ENCODE data around the gene ZNF263.
A peak's percentile ranks its signal among the peaks of the same experiment; 100 is the strongest.

ZNF263 gene

DNA sequence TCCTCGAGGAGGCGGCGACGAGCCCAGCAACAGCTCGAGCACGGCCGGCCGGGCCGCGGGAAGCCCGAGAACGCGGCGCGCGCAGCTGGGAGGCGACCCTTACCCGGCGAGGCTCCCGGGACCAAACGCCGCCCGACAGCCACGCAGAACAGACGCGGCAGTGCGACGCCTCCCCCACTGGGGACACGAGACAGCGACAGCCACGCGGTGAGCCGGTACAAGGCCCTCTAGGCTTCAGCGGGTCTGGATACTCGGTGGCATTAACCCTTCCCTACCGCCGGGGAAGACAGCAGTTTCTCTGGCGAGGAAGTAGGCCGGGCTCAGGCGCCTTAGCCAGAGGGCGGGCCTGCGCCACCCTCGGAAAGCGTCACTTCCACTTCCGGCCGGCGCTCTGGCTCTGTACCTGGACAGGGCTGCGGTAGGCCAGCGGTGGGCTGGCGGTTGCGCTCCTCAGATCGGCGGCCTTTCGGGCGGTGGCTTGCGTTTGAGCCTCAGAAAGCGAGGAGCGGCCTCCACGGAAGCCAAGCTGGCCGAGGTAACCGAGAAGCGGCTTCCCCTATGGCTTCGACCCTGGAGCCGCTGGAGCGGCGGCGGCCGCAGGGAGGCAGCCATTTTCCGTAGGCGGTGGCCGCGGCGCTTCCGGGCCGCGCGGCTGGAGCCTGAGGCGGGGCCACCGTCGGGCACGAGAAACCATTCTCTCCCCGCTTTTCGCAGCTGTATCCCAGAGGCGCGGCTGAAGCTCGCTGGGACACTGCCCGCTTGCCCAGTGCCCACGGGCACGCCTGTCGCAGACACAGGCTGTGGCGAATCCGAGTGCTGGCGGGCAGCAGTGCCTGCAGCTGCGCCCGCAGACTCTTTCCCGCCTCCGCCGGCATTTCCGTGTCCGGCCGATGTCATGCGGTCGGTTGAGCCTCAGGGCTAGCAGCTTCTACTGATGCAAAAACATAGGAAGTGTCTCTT is 22.1 kb downstream of the ZNF263 start, which contains the start of the genes TIGD7 and ZNF75A:
TIGD7 (minus strand) TSS at position 322 of the 960 bp plus-strand sequence. CDS start 4,816 bp downstream, outside the sequence.
ZNF75A (plus strand) TSS at position 389 of the 960 bp plus-strand sequence. CDS start 2,932 bp downstream, outside the sequence.
- Histone ChIP-seq H3K4me3 (ENCODE audit: low read length) (peak within 1 kb of the TSS; percentile 75), H3K27me3 (ENCODE audit: control insufficient read depth, insufficient read depth, low read length) (no peaks in the 10 kb centered on the region), H3K9me3 (ENCODE audit: control insufficient read depth, low read length) (peaks cover 54% of the 10 kb centered on the region), H3K36me3 (ENCODE audit: control insufficient read depth, insufficient read depth, low read length) (peaks cover 7% of the 10 kb centered on the region), H3K9ac (ENCODE audit: low read length) (peak within 1 kb of the TSS; percentile 78), H3K4me1 (ENCODE audit: control insufficient read depth, insufficient read depth, low read length) (peaks cover 6% of the 10 kb centered on the region)

DNA sequence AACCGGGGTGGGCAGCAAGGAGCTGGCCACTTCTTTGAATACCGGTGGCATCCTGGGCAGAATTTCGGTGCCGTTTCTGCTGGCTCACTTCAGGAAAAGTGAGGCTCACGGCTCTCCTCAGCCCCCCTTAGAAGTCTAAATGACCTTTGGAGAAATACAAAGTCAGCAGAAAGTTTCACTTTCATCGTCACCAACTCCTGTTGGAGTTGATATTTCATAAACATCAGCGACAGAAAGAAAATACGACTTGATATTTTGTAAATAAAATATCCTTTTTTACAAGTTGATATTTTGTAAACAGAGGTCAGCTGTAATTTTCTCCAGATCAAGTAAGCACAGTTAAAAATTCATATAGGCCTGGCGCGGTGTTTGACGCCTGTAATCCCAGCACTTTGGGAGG is 22.8 kb downstream of the ZNF263 start:
- H3K4me1 ChIP-seq (ENCODE audit: control insufficient read depth, insufficient read depth, low read length), result peaks cover 6% of the 10 kb centered on the region
- H3K9ac ChIP-seq (ENCODE audit: low read length), result peak overlapping the region; percentile 78
- no peaks in the 10 kb centered on the region for H3K27me3 ChIP-seq (ENCODE audit: control insufficient read depth, insufficient read depth, low read length)
- peaks cover 54% of the 10 kb centered on the region for H3K9me3 ChIP-seq (ENCODE audit: control insufficient read depth, low read length)
- peaks cover 7% of the 10 kb centered on the region for H3K36me3 ChIP-seq (ENCODE audit: control insufficient read depth, insufficient read depth, low read length)
- H3K4me3 ChIP-seq (ENCODE audit: low read length), result peak overlapping the region; percentile 75

DNA sequence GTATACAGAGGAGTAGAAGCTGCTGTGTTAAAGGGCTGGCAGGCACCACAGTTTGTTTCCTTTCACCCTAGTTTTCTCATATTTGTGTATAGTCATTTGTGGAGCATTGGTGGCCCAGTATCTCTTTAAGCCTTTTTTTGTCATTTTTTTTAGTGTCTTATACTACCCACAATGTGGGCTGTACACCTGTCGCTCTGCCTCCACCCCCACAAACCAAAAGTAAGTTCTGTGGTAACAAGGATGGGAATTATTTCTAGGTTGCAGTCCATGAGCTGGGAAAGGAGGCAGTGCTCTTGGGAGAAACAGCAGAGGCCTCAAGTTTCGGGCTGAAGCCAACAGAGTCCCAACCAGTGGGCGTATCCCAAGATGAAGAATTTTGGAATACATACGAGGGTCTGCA is 28.2 kb downstream of the ZNF263 start:
- H3K4me3 ChIP-seq (ENCODE audit: low read length), result no peak overlapping the region
- H3K9me3 ChIP-seq (ENCODE audit: control insufficient read depth, low read length), result peaks cover 36% of the 10 kb centered on the region
- H3K9ac ChIP-seq (ENCODE audit: low read length), result no peak overlapping the region
- peaks cover 12% of the 10 kb centered on the region for H3K36me3 ChIP-seq (ENCODE audit: control insufficient read depth, insufficient read depth, low read length)
- no peaks in the 10 kb centered on the region for H3K4me1 ChIP-seq (ENCODE audit: control insufficient read depth, insufficient read depth, low read length)
- H3K27me3 ChIP-seq (ENCODE audit: control insufficient read depth, insufficient read depth, low read length), result no peaks in the 10 kb centered on the region

- Histone ChIP-seq H3K27me3 (ENCODE audit: control insufficient read depth, insufficient read depth, low read length) (no peaks in the 10 kb centered on the region), H3K4me3 (ENCODE audit: low read length) (no peak overlapping the region), H3K4me1 (ENCODE audit: control insufficient read depth, insufficient read depth, low read length) (no peaks in the 10 kb centered on the region), H3K9ac (ENCODE audit: low read length) (no peak overlapping the region), H3K9me3 (ENCODE audit: control insufficient read depth, low read length) (peaks cover 30% of the 10 kb centered on the region), H3K36me3 (ENCODE audit: control insufficient read depth, insufficient read depth, low read length) (peaks cover 7% of the 10 kb centered on the region)
Observed at GRCh38 chr16:3317315-3317999, 34.2 kb downstream of the ZNF263 start.

DNA sequence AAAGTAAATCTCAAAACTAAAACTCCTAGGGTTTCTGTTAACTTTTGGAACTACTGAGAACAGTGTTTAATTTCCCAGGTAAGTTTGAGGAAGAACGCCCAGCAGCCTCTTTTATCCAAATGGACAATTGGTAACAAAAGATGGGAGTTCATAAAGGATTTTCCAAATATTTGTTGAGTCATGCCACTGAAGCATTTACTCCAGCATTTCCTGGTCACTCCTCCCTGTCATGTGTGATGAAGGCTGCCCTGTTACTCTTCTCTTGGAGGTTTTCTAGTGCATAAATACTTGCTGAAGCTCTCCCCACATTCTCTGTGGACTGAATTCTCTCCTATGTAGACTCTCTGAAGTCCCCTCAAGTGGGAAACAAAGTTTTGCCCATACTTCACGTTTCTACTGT is 38.5 kb downstream of the ZNF263 start:
- Histone ChIP-seq H3K4me1 (ENCODE audit: control insufficient read depth, insufficient read depth, low read length) (no peaks in the 10 kb centered on the region), H3K9me3 (ENCODE audit: control insufficient read depth, low read length) (peaks cover 22% of the 10 kb centered on the region), H3K4me3 (ENCODE audit: low read length) (no peak overlapping the region), H3K36me3 (ENCODE audit: control insufficient read depth, insufficient read depth, low read length) (no peaks in the 10 kb centered on the region), H3K9ac (ENCODE audit: low read length) (no peak overlapping the region), H3K27me3 (ENCODE audit: control insufficient read depth, insufficient read depth, low read length) (no peaks in the 10 kb centered on the region)

DNA sequence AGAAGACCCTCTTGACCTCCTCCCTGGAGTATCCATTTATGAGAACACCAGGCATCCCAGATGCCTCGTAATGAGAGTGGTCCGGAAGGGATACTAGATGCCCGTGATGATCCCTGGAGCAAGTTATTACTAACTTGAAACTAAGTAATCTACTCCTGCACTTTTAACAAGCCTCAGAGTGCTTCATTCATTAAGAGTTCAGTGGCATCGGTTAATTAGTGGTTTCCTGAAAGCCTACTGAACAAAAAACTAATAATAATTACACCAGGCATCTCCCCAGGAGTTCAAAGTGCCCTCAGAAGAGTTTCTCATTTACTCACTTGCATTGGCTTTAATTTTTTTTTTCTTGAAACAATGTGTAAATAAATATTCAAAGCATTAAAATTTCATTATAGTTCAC is 44.2 kb downstream of the ZNF263 start:
- H3K4me3 ChIP-seq (ENCODE audit: low read length), result no peak overlapping the region
- H3K9me3 ChIP-seq (ENCODE audit: control insufficient read depth, low read length), result no peaks in the 10 kb centered on the region
- no peak overlapping the region for H3K9ac ChIP-seq (ENCODE audit: low read length)

GRCh38 chr16:3328104-3328503 is 44.8 kb downstream of the ZNF263 start:
- Histone ChIP-seq H3K4me3 (ENCODE audit: low read length) (no peak overlapping the region), H3K9me3 (ENCODE audit: control insufficient read depth, low read length) (no peaks in the 10 kb centered on the region)

More for the DNA sequence above, 44.2 kb downstream of the ZNF263 start:
- no peaks in the 10 kb centered on the region for H3K36me3 ChIP-seq (ENCODE audit: control insufficient read depth, insufficient read depth, low read length)
- peaks cover 4% of the 10 kb centered on the region for H3K4me1 ChIP-seq (ENCODE audit: control insufficient read depth, insufficient read depth, low read length)
- no peaks in the 10 kb centered on the region for H3K27me3 ChIP-seq (ENCODE audit: control insufficient read depth, insufficient read depth, low read length)

DNA sequence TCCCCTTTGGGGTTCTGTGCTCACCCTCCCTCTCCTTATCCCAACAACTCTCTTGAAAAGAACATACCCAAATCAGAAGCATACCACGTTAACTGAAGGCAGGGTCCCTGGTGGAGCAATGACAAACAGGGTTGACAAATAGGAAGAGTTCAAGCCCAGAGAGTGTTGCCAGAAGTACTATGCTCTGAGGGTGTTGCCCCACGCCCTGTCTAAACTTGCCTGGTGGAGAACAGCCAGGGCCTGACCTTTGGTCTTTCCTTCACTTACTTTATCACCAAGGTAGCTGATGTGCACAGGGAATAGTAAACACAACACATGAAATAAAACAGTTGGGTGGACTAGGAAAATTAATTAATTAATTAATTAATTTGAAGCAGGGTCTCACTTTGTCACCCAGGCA is 45.4 kb downstream of the ZNF263 start:
- no peaks in the 10 kb centered on the region for H3K27me3 ChIP-seq (ENCODE audit: control insufficient read depth, insufficient read depth, low read length)
- no peaks in the 10 kb centered on the region for H3K36me3 ChIP-seq (ENCODE audit: control insufficient read depth, insufficient read depth, low read length)
- H3K4me3 ChIP-seq (ENCODE audit: low read length), result no peak overlapping the region
- H3K9ac ChIP-seq (ENCODE audit: low read length), result no peak overlapping the region
- peaks cover 4% of the 10 kb centered on the region for H3K4me1 ChIP-seq (ENCODE audit: control insufficient read depth, insufficient read depth, low read length)
- no peaks in the 10 kb centered on the region for H3K9me3 ChIP-seq (ENCODE audit: control insufficient read depth, low read length)

More at GRCh38 chr16:3328104-3328503, 44.8 kb downstream of the ZNF263 start:
- Histone ChIP-seq H3K4me1 (ENCODE audit: control insufficient read depth, insufficient read depth, low read length) (peaks cover 4% of the 10 kb centered on the region), H3K9ac (ENCODE audit: low read length) (no peak overlapping the region), H3K36me3 (ENCODE audit: control insufficient read depth, insufficient read depth, low read length) (no peaks in the 10 kb centered on the region), H3K27me3 (ENCODE audit: control insufficient read depth, insufficient read depth, low read length) (no peaks in the 10 kb centered on the region)
